Smooth muscle cell (in vitro differentiated cells): ENCODE data around the gene SBK3. TPM values are rescaled to one million over a fixed set of nuclear protein-coding genes. Genes with fewer than 3 reads are reported as not detected.

ENCODE experiments used
- DNase-seq: peaks from one replicate; lab custom pipeline; 2025; ENCODE audit not compliant: unreplicated experiment; lab: John Stamatoyannopoulos, UW
- H2AFZ ChIP-seq: fragments of 200-600 bp; sonication (generic); 2 replicates; pipeline ENCODE4 v1.6.0; 2016; ENCODE audit warnings: antibody characterized with exemption, low read depth, mild to moderate bottlenecking
- H3F3A ChIP-seq: fragments of 200-600 bp; sonication (generic); 2 replicates; pipeline ENCODE4 v1.6.0; 2017; ENCODE audit warnings: antibody characterized with exemption, low read depth
- H3K27ac ChIP-seq: fragments of 200-600 bp; sonication (generic); 2 replicates; pipeline ENCODE4 v1.5.1; 2016; ENCODE audit warnings: low read depth, mild to moderate bottlenecking
- H3K27me3 ChIP-seq: fragments of 200-600 bp; sonication (generic); 2 replicates; pipeline ENCODE4 v1.6.1; 2016; ENCODE audit warnings: low read depth, mild to moderate bottlenecking
- H3K36me3 ChIP-seq: fragments of 200-600 bp; sonication (generic); 2 replicates; pipeline ENCODE4 v1.5.1; 2016; ENCODE audit warnings: low read depth
- H3K4me1 ChIP-seq: fragments of 200-600 bp; sonication (generic); 2 replicates; pipeline ENCODE4 v1.5.1; 2016; ENCODE audit warnings: low read depth
- H3K4me2 ChIP-seq: fragments of 200-600 bp; sonication (generic); 2 replicates; pipeline ENCODE4 v1.6.0; 2016; ENCODE audit warnings: mild to moderate bottlenecking
- H3K4me3 ChIP-seq: fragments of 200-600 bp; sonication (generic); 2 replicates; pipeline ENCODE4 v1.5.1; 2016; ENCODE audit warnings: mild to moderate bottlenecking
- H3K79me2 ChIP-seq: fragments of 200-600 bp; sonication (generic); 2 replicates; pipeline ENCODE4 v1.6.0; 2016; ENCODE audit warnings: low read depth, mild to moderate bottlenecking
- H3K9ac ChIP-seq: fragments of 200-600 bp; sonication (generic); 2 replicates; pipeline ENCODE4 v1.6.0; 2016; ENCODE audit warnings: low read depth
- H3K9me3 ChIP-seq: fragments of 200-600 bp; sonication (generic); replicated peaks from 2 replicates; pipeline ENCODE4 v1.5.1; 2016; ENCODE audit warnings: low read depth
- H4K20me1 ChIP-seq: fragments of 200-600 bp; sonication (generic); 2 replicates; pipeline ENCODE4 v1.6.0; 2016; ENCODE audit warnings: low read depth
- WGBS: methylation state at CpG from one replicate; pipeline ENCODE4 v1.1.7; 2016; ENCODE audit warnings: low lambda C conversion rate; 5-methylcytosine and 5-hydroxymethylcytosine counted together
- polyA plus RNA-seq: library from polyadenylated mRNA; unstranded; fragments of >200 nt; fragmentation: Nextera tagmentation; extraction: Ambion mirVana; gene quantifications from 2 replicates; pipeline ENCODE4 v1.2.1, GENCODE V29; 2016
- total RNA-seq: library from RNA; depleted of rRNA; stranded (reverse); fragments of >200 nt; gene quantifications from 2 replicates; pipeline ENCODE4 v1.2.3, GENCODE V29; 2014
- TF ChIP-seq, protein P1 (sequence below): fragments of 200-600 bp; sonication (generic); IDR thresholded peaks from 2 replicates; pipeline ENCODE4 v1.5.1; 2017; ENCODE audit warnings: borderline replicate concordance, mild to moderate bottlenecking, antibody characterized with exemption; ENCODE audit not compliant: insufficient read depth, poor library complexity, severe bottlenecking

The SBK3 gene
- total and polyA plus RNA-seq, 2 experiments from 2014 or later: not detected

DNA sequence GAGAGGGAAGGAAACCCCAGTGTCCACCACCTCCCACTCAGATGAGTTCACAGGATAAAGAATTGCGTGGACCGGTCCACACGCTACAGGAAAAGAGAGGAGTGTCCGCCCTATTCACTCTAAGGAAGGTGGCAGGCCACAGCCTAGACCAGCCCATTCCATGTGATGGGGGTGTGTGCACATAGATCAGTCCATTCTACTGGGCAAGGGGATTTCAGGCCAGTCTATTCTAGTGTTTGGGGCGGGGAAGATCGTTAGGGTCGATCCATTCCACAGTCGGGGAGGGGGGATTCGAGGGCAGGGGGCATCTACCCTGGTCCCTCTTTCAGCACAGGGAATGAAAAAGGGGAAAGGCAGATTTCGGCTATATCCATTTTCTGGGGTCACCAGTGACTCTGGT, 46.2 kb upstream of the SBK3 start:
- no peak overlapping the region for H2AFZ ChIP-seq
- H3K27ac ChIP-seq: no peak overlapping the region
- DNase-seq: no peak
- no peaks in the 10 kb centered on the region for H3K27me3 ChIP-seq
- TF ChIP-seq, protein P1, sequence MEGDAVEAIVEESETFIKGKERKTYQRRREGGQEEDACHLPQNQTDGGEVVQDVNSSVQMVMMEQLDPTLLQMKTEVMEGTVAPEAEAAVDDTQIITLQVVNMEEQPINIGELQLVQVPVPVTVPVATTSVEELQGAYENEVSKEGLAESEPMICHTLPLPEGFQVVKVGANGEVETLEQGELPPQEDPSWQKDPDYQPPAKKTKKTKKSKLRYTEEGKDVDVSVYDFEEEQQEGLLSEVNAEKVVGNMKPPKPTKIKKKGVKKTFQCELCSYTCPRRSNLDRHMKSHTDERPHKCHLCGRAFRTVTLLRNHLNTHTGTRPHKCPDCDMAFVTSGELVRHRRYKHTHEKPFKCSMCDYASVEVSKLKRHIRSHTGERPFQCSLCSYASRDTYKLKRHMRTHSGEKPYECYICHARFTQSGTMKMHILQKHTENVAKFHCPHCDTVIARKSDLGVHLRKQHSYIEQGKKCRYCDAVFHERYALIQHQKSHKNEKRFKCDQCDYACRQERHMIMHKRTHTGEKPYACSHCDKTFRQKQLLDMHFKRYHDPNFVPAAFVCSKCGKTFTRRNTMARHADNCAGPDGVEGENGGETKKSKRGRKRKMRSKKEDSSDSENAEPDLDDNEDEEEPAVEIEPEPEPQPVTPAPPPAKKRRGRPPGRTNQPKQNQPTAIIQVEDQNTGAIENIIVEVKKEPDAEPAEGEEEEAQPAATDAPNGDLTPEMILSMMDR: no peak
- H4K20me1 ChIP-seq: no peaks in the 10 kb centered on the region
- H3F3A ChIP-seq: no peaks in the 10 kb centered on the region
- H3K9me3 ChIP-seq: no peaks in the 10 kb centered on the region
- no peaks in the 10 kb centered on the region for H3K4me1 ChIP-seq
- WGBS: 92% methylated on average over 7 of the region's 10 CpGs
- H3K4me2 ChIP-seq: no peak overlapping the region
- no peaks in the 10 kb centered on the region for H3K36me3 ChIP-seq
- H3K79me2 ChIP-seq: no peaks in the 10 kb centered on the region
- H3K9ac ChIP-seq: no peak overlapping the region
- no peak overlapping the region for H3K4me3 ChIP-seq

DNA sequence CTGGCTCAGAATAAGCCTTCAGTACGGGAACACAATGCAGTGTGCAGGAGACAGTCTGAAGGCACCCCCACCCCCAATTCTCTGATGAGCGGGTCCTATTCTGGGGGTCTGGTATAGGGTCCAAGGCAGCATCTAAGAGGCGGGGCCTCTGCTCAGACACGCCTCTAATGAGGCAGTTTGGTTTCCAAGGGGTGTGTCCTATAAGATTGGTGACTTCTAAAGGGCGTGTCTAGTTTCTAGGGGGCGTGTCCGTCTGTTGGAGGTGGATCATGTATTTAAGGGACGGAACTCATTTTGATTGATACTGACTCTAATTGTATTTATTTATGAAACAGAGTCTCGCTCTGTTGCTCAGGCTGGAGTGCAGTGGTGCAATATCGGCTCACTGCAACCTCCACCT, 45.3 kb upstream of the SBK3 start:
- Histone ChIP-seq H3K27ac (no peak overlapping the region), H3K9ac (no peak overlapping the region), H3K9me3 (no peaks in the 10 kb centered on the region), H4K20me1 (no peaks in the 10 kb centered on the region), H3K27me3 (no peaks in the 10 kb centered on the region), H3K36me3 (no peaks in the 10 kb centered on the region), H3F3A (no peaks in the 10 kb centered on the region), H3K79me2 (no peaks in the 10 kb centered on the region), H2AFZ (no peak overlapping the region), H3K4me3 (no peak overlapping the region), H3K4me1 (peaks cover 7% of the 10 kb centered on the region), H3K4me2 (no peak overlapping the region)
- TF ChIP-seq, protein P1: no peak
- 80% methylated on average over 10 of the region's 10 CpGs for WGBS
- no peak for DNase-seq

DNA sequence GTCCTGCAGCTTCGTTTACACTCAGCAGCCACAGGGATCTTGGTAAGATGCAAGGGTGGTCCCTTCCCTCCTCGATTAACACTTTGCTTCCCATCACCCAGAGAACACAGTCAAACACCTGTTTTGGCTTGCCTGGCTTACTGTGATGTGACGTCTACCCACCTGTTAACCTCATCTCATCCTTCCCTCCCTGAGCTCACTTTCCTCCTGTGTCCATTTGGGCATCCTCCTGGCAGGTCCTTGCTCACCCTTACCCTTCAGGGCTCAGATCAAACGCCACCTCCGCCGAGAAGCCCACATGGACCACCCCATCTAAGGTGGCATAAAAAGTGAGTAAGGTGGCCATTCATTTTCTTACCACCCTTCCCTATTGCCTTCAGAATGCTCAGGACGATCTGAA, 44.8 kb upstream of the SBK3 start:
- no peaks in the 10 kb centered on the region for H3K79me2 ChIP-seq
- H2AFZ ChIP-seq: no peak overlapping the region
- no peak overlapping the region for H3K4me3 ChIP-seq
- H3K9me3 ChIP-seq: no peaks in the 10 kb centered on the region
- peaks cover 9% of the 10 kb centered on the region for H3K4me1 ChIP-seq
- no peaks in the 10 kb centered on the region for H3K36me3 ChIP-seq
- H3K27me3 ChIP-seq: no peaks in the 10 kb centered on the region
- TF ChIP-seq, protein P1: no peak
- no peak overlapping the region for H3K27ac ChIP-seq
- H3F3A ChIP-seq: no peaks in the 10 kb centered on the region
- no peak for DNase-seq
- no peak overlapping the region for H3K4me2 ChIP-seq
- no peaks in the 10 kb centered on the region for H4K20me1 ChIP-seq
- H3K9ac ChIP-seq: no peak overlapping the region
- 70% methylated on average over 7 of the region's 7 CpGs for WGBS

DNA sequence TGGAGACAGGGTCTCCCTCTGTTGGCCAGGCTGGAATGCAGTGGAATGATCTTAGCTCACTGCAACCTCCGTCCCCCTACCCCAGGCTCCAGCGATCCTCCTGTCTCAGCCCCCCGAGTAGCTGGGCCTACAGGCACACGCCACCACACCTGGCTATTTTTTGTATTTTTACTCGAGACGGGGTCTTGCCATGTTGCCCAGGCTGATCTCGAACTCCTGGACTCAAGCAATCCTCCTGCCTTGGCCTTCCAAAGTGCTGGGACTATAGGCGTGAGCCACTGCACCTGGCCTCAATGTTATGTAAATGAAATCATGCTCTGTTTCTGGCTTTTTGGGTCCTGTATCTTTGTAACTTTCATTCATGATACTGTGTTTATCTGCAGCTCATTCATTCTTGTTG, 43.4 kb upstream of the SBK3 start:
- Histone ChIP-seq H3K79me2 (no peaks in the 10 kb centered on the region), H4K20me1 (no peaks in the 10 kb centered on the region), H3F3A (peaks cover 5% of the 10 kb centered on the region), H3K27ac (no peak overlapping the region), H3K4me2 (no peak overlapping the region), H3K4me1 (peaks cover 9% of the 10 kb centered on the region), H3K9me3 (no peaks in the 10 kb centered on the region), H3K27me3 (no peaks in the 10 kb centered on the region), H3K9ac (no peak overlapping the region), H3K36me3 (no peaks in the 10 kb centered on the region), H2AFZ (no peak overlapping the region), H3K4me3 (no peak overlapping the region)
- no peak for DNase-seq
- TF ChIP-seq, protein P1: no peak
- 90% methylated on average over 8 of the region's 8 CpGs for WGBS
